HG03064 (cell line): ENCODE results near the gene S1PR5.

Source experiments
- ATAC-seq: cut with Tn5 transposase; IDR thresholded peaks from one replicate; pipeline ENCODE4 v1.9.1; 2021; ENCODE audit warnings: low read depth; ENCODE audit not compliant: unreplicated experiment

S1PR5 gene

GRCh38 chr19:10473192-10473591, 44.1 kb downstream of the S1PR5 start:
- ATAC-seq, result no peak

GRCh38 chr19:10471909-10472308, 45.3 kb downstream of the S1PR5 start:
- ATAC-seq, result no peak

- no peak for ATAC-seq
These were observed 49.1 kb downstream of the S1PR5 start for GRCh38 chr19:10468133-10468532.

- ATAC-seq, result no peak
These were observed 50.0 kb downstream of the S1PR5 start for GRCh38 chr19:10467104-10467706.

- ATAC-seq, result no peak
These were observed 52.8 kb downstream of the S1PR5 start for GRCh38 chr19:10464456-10464855.
